Skeletal muscle tissue (tissue), 4 donors: ENCODE measurements around the gene TBCD. TPM values are rescaled to one million over a fixed set of nuclear protein-coding genes. Genes with fewer than 3 reads are reported as not detected.
"Not testable (repeated sequence)": the region's sequence is repeated elsewhere in the genome, so short reads cannot be mapped to it uniquely, and the experiment has no call there.

Experiments
- H3K27ac ChIP-seq: one replicate; pipeline ENCODE4 v1.7.0; 2013; ENCODE audit warnings: mild to moderate bottlenecking, low read depth, low read length, inconsistent platforms
- H3K27me3 ChIP-seq, 3 donors: one replicate each; pipeline ENCODE4 v1.7.0; 2013; ENCODE audit warnings: low read length in 3 of 3; ENCODE audit not compliant: control insufficient read depth in 3 of 3, insufficient read depth in 3 of 3
- H3K36me3 ChIP-seq, 3 donors: one replicate each; pipeline ENCODE4 v1.7.0; 2013; ENCODE audit warnings: low read length in 3 of 3; ENCODE audit not compliant: control insufficient read depth in 3 of 3, insufficient read depth in 3 of 3
- H3K4me1 ChIP-seq, 3 donors: one replicate each; pipeline ENCODE4 v1.7.0; 2013; ENCODE audit warnings: low read length in 3 of 3, mild to moderate bottlenecking in 3 of 3; ENCODE audit not compliant: control insufficient read depth in 3 of 3, insufficient read depth in 3 of 3
- H3K4me3 ChIP-seq, 3 donors: one replicate each; pipeline ENCODE4 v1.7.0; 2013; ENCODE audit warnings: low read length in 3 of 3
- H3K9ac ChIP-seq, 3 donors: one replicate each; pipeline ENCODE4 v1.7.0; 2013; ENCODE audit warnings: low read length in 3 of 3, mild to moderate bottlenecking in 3 of 3, moderate library complexity in 2 of 3, low read depth in 1 of 3
- H3K9me3 ChIP-seq, 3 donors: one replicate each; pipeline ENCODE4 v1.7.0; 2013; ENCODE audit warnings: low read length in 3 of 3; ENCODE audit not compliant: control insufficient read depth in 3 of 3
- total RNA-seq: library from RNA; depleted of rRNA; stranded (reverse); fragments of >200 nt; gene quantifications from one replicate; pipeline ENCODE4 v1.2.3, GENCODE V29; 2014
- donor health status: Osteomylitis.

Gene TBCD
- total RNA-seq, 1 donor from 2014 or later = 27.1 TPM

DNA sequence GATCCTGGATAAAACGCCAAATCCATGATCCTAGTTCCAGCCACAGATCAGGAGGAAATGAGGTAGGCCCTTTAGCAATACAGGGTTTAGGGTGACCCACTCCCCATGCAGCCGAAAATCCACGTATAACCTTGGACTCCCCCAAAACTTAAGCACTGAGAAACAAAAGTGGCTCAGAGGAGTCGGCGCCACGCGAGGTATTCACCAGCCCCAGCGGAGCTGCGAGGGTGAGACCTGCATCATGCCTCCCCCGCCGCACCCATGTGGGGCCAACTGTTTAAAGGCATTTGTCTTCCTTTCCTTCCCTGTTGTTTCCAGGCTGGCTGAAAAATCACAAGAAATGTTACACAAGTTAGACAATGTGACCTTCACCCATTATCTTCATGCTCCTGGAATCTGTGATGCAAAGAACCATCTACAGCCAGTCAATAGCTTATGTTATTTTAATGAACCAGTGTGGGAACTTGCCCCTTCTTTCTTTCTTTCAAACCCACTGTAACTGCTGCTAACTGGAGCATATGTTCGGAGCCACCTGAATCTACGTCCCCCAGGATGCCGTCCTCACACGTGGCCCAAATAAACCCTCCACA, 229.4 kb downstream of the TBCD start:
- Histone ChIP-seq H3K36me3 (no peaks in the 10 kb centered on the region), H3K4me1 (peaks cover 0 to 3% (median 2%) of the 10 kb centered on the region in 3 donors), H3K9ac (no peak overlapping the region), H3K27ac (no peak overlapping the region), H3K9me3 (no peaks in the 10 kb centered on the region), H3K27me3 (no peaks in the 10 kb centered on the region), H3K4me3 (no peak overlapping the region)

DNA sequence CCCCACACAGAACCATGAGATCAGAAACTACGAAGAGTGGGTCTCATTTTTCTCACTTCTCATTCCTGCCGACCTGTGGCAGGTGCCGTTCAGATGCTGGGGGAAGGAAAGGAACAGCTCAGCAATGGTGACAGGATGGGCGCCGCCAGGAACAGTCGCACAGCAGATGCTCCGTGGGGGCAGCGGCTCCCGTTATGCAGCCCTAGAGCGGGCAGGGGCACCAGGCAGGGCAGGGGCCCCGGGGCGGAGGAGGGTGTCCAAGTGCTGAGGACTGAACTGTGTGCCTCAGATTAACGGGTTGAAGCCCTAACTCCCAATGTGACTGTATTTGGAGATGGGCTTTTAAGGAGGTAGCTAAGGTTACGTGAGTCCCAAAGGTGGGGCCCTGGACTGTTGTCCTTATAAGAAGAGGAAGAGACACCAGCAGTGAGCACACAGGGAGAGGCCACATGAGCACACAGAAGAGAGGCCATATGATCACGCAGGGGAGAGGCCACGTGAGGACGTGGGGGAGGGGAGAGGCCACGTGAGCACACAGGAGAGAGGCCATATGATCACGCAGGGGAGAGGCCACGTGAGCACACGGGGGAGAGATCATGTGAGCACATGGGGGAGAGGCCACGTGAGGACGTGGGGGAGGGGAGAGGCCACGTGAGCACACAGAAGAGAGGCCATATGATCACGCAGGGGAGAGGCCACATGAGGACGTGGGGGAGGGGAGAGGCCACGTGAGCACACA, 231.8 kb downstream of the TBCD start:
- no peaks in the 10 kb centered on the region for H3K27me3 ChIP-seq
- H3K4me1 ChIP-seq = peaks cover 0 to 3% (median 2%) of the 10 kb centered on the region in 3 donors
- H3K9ac ChIP-seq = no peak overlapping the region
- H3K4me3 ChIP-seq = no peak overlapping the region
- H3K36me3 ChIP-seq = no peaks in the 10 kb centered on the region
- no peaks in the 10 kb centered on the region for H3K9me3 ChIP-seq
- H3K27ac ChIP-seq = no peak overlapping the region

DNA sequence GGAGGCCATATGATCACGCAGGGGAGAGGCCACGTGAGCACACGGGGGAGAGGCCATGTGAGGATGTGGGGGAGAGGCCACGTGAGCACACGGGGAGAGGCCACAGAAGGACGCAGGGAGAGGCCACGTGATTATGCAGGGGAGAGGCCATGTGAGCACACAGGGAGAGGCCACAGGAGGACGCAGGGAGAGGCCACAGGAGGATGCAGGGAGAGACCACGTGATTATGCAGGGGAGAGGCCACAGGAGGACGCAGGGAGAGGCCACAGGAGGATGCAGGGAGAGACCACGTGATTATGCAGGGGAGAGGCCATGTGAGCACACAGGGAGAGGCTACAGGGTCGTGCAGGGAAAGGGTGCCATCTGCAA, 232.4 kb downstream of the TBCD start:
- not testable (repeated sequence) for H3K9me3 ChIP-seq, H3K4me3 ChIP-seq, H3K27me3 ChIP-seq, H3K36me3 ChIP-seq, H3K27ac ChIP-seq, H3K9ac ChIP-seq, H3K4me1 ChIP-seq

DNA sequence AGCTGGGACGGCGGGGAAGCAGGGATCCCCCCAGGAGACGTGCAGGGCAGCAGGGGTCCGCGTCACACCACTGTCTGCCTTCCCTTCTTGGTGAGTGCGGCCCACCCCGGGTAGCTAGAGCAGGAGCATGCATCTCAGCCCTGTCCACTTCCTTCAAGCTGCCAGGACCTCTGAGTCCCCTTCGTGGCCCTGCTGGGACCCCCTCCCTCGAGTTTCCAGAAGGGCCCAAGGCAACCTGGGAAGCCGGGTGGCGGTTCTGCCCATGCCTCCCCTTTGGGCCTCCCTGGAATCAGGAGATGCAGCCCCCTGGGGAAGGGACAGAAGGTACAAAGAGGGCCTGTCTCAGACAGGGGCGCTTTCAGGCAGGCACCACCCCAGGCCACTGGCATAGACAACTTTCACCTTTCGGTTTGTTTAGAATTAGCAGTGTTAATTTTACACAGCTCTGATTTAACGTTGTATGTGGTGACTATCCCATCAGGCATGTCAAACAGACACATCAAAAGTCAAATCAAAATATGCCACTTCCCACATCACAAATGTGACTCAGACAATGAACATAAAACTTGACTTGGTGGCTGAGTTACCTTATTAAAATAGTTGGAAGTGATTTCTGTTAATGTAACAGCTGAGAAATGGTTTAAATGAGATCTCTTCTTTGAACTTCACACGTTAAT, 233.0 kb downstream of the TBCD start:
- Histone ChIP-seq H3K9me3 (no peaks in the 10 kb centered on the region), H3K9ac (no peak overlapping the region), H3K36me3 (no peaks in the 10 kb centered on the region), H3K4me3 (no peak overlapping the region), H3K27me3 (no peaks in the 10 kb centered on the region), H3K27ac (no peak overlapping the region), H3K4me1 (peaks cover 0 to 3% (median 2%) of the 10 kb centered on the region in 3 donors)

DNA sequence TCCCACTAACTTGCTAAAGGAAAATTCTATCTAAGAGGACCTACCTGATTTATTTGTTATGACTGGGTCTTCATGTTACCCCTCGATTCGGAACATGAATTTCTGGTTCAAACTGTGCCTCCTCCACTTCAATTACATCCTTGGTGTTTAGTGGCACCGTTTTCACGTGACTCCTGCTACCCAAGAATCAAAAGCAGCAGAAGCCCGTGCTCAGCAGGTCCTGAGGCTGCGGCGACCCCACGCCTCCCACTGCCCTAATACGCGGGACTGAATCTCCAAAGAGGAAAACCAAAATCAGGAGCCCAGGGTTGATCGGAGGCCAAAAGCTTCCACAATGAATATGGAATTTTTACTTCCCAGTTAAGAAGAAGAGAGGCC, 233.6 kb downstream of the TBCD start:
- no peaks in the 10 kb centered on the region for H3K36me3 ChIP-seq
- H3K27me3 ChIP-seq = no peaks in the 10 kb centered on the region
- no peak overlapping the region for H3K9ac ChIP-seq
- no peaks in the 10 kb centered on the region for H3K9me3 ChIP-seq
- H3K4me1 ChIP-seq = peaks cover 0 to 3% (median 2%) of the 10 kb centered on the region in 3 donors
- no peak overlapping the region for H3K4me3 ChIP-seq
- H3K27ac ChIP-seq = no peak overlapping the region

DNA sequence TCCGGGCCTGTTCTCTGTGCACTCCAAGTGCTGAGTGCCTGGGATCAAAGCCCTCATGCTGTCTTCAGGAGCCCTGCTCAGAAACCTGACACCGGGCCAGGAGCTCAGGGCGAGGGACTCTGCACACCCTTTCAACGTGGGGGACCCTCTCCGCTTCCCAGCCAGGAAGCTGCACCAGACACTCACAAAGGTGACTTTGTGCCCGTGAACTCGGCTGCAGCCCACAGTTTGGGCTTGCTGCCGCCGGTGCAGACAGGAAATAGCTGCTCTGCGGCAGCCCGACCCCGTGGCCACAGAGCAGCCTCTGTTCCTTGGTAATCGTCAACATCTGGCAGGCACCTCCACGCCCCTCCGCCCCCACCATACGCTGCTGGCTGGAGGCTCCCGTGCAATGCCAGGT, 234.1 kb downstream of the TBCD start:
- H3K36me3 ChIP-seq = no peaks in the 10 kb centered on the region
- no peak overlapping the region for H3K9ac ChIP-seq
- H3K9me3 ChIP-seq = no peaks in the 10 kb centered on the region
- H3K27ac ChIP-seq = no peak overlapping the region
- no peak overlapping the region for H3K4me3 ChIP-seq
- no peaks in the 10 kb centered on the region for H3K27me3 ChIP-seq
- H3K4me1 ChIP-seq = peaks cover 0 to 3% (median 2%) of the 10 kb centered on the region in 3 donors

DNA sequence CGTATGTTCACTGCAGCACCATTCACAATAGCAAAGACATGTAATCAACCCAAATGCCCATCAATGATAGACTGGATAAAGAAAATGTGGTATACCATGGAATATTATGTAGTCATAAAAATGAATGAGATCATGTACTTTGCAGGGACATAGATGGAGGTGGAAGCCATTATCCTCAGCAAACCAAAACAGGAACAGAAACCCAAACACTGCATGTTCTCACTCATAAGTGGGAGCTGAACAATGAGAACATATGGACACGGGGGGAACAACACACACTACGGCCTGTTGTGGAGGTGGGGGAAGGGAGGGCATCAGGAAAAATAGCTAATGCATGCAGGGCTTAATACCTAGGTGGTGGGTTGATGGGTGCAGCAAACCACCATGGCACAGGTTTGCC, 237.2 kb downstream of the TBCD start:
- H3K4me1 ChIP-seq, H3K9ac ChIP-seq, H3K27me3 ChIP-seq, H3K4me3 ChIP-seq, H3K27ac ChIP-seq, H3K9me3 ChIP-seq, H3K36me3 ChIP-seq: not testable (repeated sequence)

DNA sequence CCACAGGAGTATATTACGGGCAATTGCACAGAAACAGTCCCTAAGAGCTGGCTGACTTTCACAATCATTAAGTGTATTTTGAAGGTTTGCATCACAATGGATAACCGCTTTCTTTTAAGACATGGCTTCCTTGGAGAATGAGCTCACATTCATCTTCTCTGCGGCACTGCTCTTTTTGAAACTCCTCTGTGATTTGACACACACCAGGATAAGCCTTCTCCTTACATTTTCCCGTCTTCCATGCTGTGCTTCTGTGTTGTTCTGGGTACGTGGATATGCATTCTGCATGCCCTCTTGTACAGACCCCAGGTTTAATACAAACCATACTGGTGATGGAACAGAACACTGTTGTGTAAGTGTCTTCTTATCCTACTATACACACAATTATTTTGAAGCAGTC, 238.0 kb downstream of the TBCD start:
- Histone ChIP-seq H3K4me1 (peaks cover 0 to 3% (median 2%) of the 10 kb centered on the region in 3 donors), H3K36me3 (no peaks in the 10 kb centered on the region), H3K27ac (no peak overlapping the region), H3K4me3 (no peak overlapping the region), H3K9ac (no peak overlapping the region), H3K27me3 (no peaks in the 10 kb centered on the region), H3K9me3 (peaks cover 2 to 5% (median 3%) of the 10 kb centered on the region in 3 donors)

DNA sequence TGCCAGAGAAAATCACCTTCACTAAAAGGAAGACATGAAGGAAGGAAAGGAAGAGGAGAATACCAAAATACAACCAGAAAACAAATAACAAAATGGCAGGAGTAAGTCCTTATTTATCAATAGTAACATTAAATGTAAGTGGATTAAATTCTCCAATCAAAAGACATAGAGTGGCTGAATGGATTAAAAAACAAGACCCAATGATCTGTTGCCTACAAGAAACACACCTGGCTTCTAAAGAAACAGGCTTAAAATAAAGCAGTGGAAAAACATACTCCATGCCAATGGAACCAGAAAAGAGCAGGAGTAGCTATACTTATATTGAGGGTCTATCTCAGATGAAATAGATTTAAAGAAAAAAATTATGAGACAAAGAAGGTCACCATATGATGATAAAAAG, 241.1 kb downstream of the TBCD start:
- Histone ChIP-seq H3K9me3 (peaks cover 2 to 5% (median 3%) of the 10 kb centered on the region in 3 donors), H3K9ac (no peak overlapping the region)

More for the DNA sequence above, 241.1 kb downstream of the TBCD start:
- H3K4me3 ChIP-seq = no peak overlapping the region
- no peaks in the 10 kb centered on the region for H3K27me3 ChIP-seq
- no peaks in the 10 kb centered on the region for H3K36me3 ChIP-seq
- no peak overlapping the region for H3K27ac ChIP-seq
- no peaks in the 10 kb centered on the region for H3K4me1 ChIP-seq
